Esophagus squamous epithelium (tissue), 5 donors: ENCODE measurements around the gene TOGARAM2. TPM values are rescaled to one million over a fixed set of nuclear protein-coding genes. Genes with fewer than 3 reads are reported as not detected.

Experiments
- DNase-seq: peaks from one replicate; lab custom pipeline; 2025; lab: John Stamatoyannopoulos, UW
- H3K27ac ChIP-seq, 4 donors: fragments of 200-600 bp; sonication (generic); one replicate each; pipeline ENCODE4 v1.5.1; 2016 to 2019; ENCODE audit warnings: mild to moderate bottlenecking in 1 of 4
- H3K27me3 ChIP-seq, 4 donors: fragments of 200-600 bp; sonication (generic); 1 replicate in 3 of 4; 2 replicates in 1 of 4; pipeline versions ENCODE4 v1.5.1 to v1.6.0; 2017 to 2021; ENCODE audit warnings: antibody characterized with exemption in 1 of 4
- H3K36me3 ChIP-seq, 3 donors: fragments of 200-600 bp; sonication (generic); one replicate each; pipeline ENCODE4 v1.5.1; 2016 to 2019
- H3K4me1 ChIP-seq, 3 donors: fragments of 200-600 bp; sonication (generic); one replicate each; pipeline ENCODE4 v1.5.1; 2017 to 2019
- H3K4me3 ChIP-seq, 4 donors: fragments of 200-600 bp; sonication (generic); 1 replicate in 3 of 4; 2 replicates in 1 of 4; pipeline ENCODE4 v1.5.1; 2016 to 2019; ENCODE audit warnings: mild to moderate bottlenecking in 2 of 4, moderate library complexity in 1 of 4
- H3K9me3 ChIP-seq, 3 donors: fragments of 200-600 bp; sonication (generic); one replicate each; pipeline ENCODE4 v1.5.1; 2016 to 2019
- POLR2A ChIP-seq, 4 donors: fragments of 450-650 bp; IDR thresholded peaks; one replicate each; pipeline ENCODE4 v1.6.1; 2017; ENCODE audit warnings: antibody characterized with exemption in 4 of 4, mild to moderate bottlenecking in 4 of 4, moderate library complexity in 3 of 4
- WGBS, 2 donors: methylation state at CpG; one replicate each; pipeline ENCODE4 v1.1.5; 2018; 5-methylcytosine and 5-hydroxymethylcytosine counted together
- intact Hi-C: fragments of 100-400 bp; cut with DNase I; formaldehyde crosslinking; loops from one replicate; pipeline ENCODE4 v1.15.0; 2022
- total RNA-seq, 4 donors: library from RNA; depleted of rRNA; stranded (reverse); fragments of >200 nt; gene quantifications; one replicate each; pipeline ENCODE4 v1.1.0, GENCODE V29; 2016
- TF ChIP-seq, protein P1 (sequence below), 6 experiments: fragments of 450-650 bp in 4 of 6; fragments of 200-600 bp in 2 of 6; sonication (generic) in 2 of 6; IDR thresholded peaks; one replicate each; pipeline ENCODE4 v1.5.1; 2016 to 2019; ENCODE audit warnings: antibody characterized with exemption in 6 of 6, mild to moderate bottlenecking in 4 of 6, moderate library complexity in 4 of 6
- donor health status: DM: yes; HTN: yes; CAD: no.

TOGARAM2 gene
- total RNA-seq, 4 donors from 2014 or later = 0.03 to 0.76 (median 0.48) TPM; not detected in 1

- 33 to 85% methylated on average over 1 to 8 of the region's 19 CpGs for WGBS, 2 donors
- Histone ChIP-seq H3K27ac (peak overlapping the region in 1 of 4 donors; percentile 2), H3K9me3 (no peaks in the 10 kb centered on the region), H3K4me1 (peaks cover 13 to 33% (median 18%) of the 10 kb centered on the region in 3 donors), H3K27me3 (no peaks in the 10 kb centered on the region), H3K36me3 (no peaks in the 10 kb centered on the region), H3K4me3 (no peak overlapping the region)
- TF ChIP-seq, protein P1, sequence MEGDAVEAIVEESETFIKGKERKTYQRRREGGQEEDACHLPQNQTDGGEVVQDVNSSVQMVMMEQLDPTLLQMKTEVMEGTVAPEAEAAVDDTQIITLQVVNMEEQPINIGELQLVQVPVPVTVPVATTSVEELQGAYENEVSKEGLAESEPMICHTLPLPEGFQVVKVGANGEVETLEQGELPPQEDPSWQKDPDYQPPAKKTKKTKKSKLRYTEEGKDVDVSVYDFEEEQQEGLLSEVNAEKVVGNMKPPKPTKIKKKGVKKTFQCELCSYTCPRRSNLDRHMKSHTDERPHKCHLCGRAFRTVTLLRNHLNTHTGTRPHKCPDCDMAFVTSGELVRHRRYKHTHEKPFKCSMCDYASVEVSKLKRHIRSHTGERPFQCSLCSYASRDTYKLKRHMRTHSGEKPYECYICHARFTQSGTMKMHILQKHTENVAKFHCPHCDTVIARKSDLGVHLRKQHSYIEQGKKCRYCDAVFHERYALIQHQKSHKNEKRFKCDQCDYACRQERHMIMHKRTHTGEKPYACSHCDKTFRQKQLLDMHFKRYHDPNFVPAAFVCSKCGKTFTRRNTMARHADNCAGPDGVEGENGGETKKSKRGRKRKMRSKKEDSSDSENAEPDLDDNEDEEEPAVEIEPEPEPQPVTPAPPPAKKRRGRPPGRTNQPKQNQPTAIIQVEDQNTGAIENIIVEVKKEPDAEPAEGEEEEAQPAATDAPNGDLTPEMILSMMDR (IDR thresholded peaks at IDR 0.05) = no peak
- no peak for TF ChIP-seq POLR2A (IDR thresholded peaks at IDR 0.05)
- intact Hi-C loops = no loop called here
- no peak for DNase-seq
These were observed 90.2 kb downstream of the TOGARAM2 start for GRCh38 chr2:29071032-29071975.

DNA sequence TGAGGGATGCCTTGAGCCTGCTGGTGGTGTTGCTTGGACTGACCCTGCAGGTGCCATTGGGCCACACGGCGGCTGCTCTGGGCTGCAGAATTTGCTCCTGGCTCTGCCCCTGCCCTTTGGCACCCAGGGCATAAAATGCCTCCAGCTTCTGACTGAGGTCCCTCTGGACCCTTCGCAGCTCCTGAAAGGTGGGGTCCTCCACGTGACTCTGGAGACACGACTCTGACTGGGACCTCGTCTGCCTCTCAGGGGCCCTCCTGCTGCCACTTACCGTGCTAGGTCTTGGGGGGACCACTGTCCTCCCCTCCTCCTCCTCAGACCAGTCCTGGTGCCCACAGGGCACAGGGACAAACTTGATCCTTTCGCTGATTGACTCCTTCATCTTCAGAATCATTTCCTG, 91.2 kb downstream of the TOGARAM2 start:
- Histone ChIP-seq H3K4me3 (no peak overlapping the region), H3K36me3 (no peaks in the 10 kb centered on the region), H3K27me3 (no peaks in the 10 kb centered on the region), H3K9me3 (no peaks in the 10 kb centered on the region), H3K27ac (no peak overlapping the region), H3K4me1 (peaks cover 5 to 28% (median 11%) of the 10 kb centered on the region in 3 donors)
- TF ChIP-seq, protein P1 (IDR thresholded peaks at IDR 0.05) = no peak
- no peak for TF ChIP-seq POLR2A (IDR thresholded peaks at IDR 0.05)
- 92 to 96% methylated on average over 4 to 5 of the region's 8 CpGs for WGBS, 2 donors
- DNase-seq = no peak
- intact Hi-C loops = no loop called here

DNA sequence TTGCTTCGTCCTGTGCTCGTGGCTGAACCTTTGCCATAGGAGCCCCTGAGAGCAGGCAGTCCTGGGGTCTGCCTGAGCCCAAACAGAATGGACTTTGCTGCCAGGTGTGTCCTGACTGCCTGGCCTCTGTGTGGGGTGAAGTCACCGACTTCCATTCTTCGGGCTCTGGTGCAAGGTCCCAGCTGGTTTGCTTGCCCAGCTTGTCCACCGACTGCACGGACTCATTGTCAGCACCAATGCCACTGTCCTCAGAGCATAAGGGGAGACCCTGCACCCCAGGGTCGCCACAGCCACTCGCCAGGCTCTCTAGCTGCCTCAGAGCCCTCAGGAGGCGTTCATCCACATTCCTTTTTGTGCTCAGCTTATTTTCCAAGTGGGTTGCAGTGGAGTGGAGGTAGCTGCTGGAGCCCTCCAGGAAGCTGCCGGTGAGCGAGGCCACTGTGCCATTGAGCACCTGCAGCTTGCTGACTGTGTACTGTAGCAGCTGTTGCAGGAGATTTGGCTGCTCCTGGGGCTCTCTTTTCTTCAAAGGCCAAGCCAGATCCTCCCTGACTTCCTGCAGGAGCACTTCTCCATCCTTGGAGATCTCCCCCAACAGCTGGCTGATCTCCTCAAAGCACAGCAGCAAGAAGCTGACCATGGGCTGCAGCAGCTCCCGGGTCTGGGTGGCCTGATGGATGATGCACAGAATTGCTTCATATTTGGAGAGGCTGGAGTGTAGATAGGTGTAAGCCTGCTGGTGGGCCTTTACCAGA, 92.0 kb downstream of the TOGARAM2 start:
- Histone ChIP-seq H3K36me3 (no peaks in the 10 kb centered on the region), H3K9me3 (no peaks in the 10 kb centered on the region), H3K27me3 (no peaks in the 10 kb centered on the region), H3K27ac (peak overlapping the region in 1 of 4 donors; percentile 12), H3K4me3 (no peak overlapping the region), H3K4me1 (peaks cover 0 to 19% (median 2%) of the 10 kb centered on the region in 3 donors)
- no peak for DNase-seq
- intact Hi-C loops = no loop called here
- WGBS, 2 donors = 38 to 90% methylated on average over 1 to 2 of the region's 12 CpGs
- TF ChIP-seq POLR2A (IDR thresholded peaks at IDR 0.05) = no peak
- TF ChIP-seq, protein P1 (IDR thresholded peaks at IDR 0.05) = no peak

- H3K27me3 ChIP-seq = no peaks in the 10 kb centered on the region
- no peak for DNase-seq
- no peaks in the 10 kb centered on the region for H3K36me3 ChIP-seq
- H3K4me1 ChIP-seq = peaks cover 0 to 11% (median 0%) of the 10 kb centered on the region in 3 donors
- intact Hi-C loops = no loop called here
- no peaks in the 10 kb centered on the region for H3K9me3 ChIP-seq
- TF ChIP-seq, protein P1 (IDR thresholded peaks at IDR 0.05) = no peak
- peak overlapping the region in 3 of 4 donors; percentile 12 to 42 (median 21) for H3K27ac ChIP-seq
- 77 to 93% methylated on average over 4 of the region's 4 CpGs for WGBS, 2 donors
- H3K4me3 ChIP-seq = no peak overlapping the region
These were observed 92.8 kb downstream of the TOGARAM2 start for GRCh38 chr2:29073933-29074332.
